Endothelial cell of umbilical vein (primary cell): Measurements from ENCODE around the gene RRM1. TPM values are rescaled to one million over a fixed set of nuclear protein-coding genes. Genes with fewer than 3 reads are reported as not detected.

Source experiments
- BruUV-seq: library from RNA; stranded (reverse); fragments of 400-500 nt; replicated peaks from 2 replicates; lab custom pipeline; 2021; lab: Mats Ljungman, UMichigan
- CTCF ChIA-PET: fragments of 300-600, 350-600 bp; sonication (Branson Sonifier 250); formaldehyde crosslinking; loops from one replicate; lab custom pipeline; 2021; ENCODE audit warnings: antibody characterized with exemption, inconsistent platforms; lab: Charles Lee
- POLR2A ChIA-PET: fragments of 300-600, 350-600 bp; sonication (Branson Sonifier 250); formaldehyde crosslinking; loops from one replicate; lab custom pipeline; 2021; ENCODE audit warnings: antibody characterized with exemption, inconsistent platforms; lab: Charles Lee
- DNase-seq: peaks from one replicate; pipeline ENCODE4 v3.0.0-alpha.2; 2011; ENCODE audit warnings: low read depth, low spot score
- FAIRE-seq: peaks from 2 replicates; lab custom pipeline; 2011; peaks lifted over from hg19 to GRCh38; lab: Jason Lieb, UNC
- H2AFZ ChIP-seq: 2 replicates; pipeline ENCODE4 v1.6.0; 2012; ENCODE audit warnings: low read depth, low read length, control low read depth, inconsistent platforms
- H3K27ac ChIP-seq: 2 replicates; pipeline ENCODE4 v1.5.1; 2011; ENCODE audit warnings: low read depth, mild to moderate bottlenecking, control low read depth, low read length, moderate library complexity; ENCODE audit not compliant: insufficient read depth
- H3K27me3 ChIP-seq, 2 experiments: 2 replicates each; pipeline versions ENCODE4 v1.6.0 to v1.6.1; 2011; ENCODE audit warnings: low read length in 2 of 2, mixed read lengths in 1 of 2; ENCODE audit not compliant: control insufficient read depth in 2 of 2, insufficient read depth in 2 of 2
- H3K36me3 ChIP-seq, 2 experiments: 2 replicates in 1 of 2; 3 replicates in 1 of 2; pipeline ENCODE4 v1.5.1; 2011; ENCODE audit warnings: low read length in 2 of 2, mild to moderate bottlenecking in 1 of 2, moderate library complexity in 1 of 2; ENCODE audit not compliant: control insufficient read depth in 2 of 2, insufficient read depth in 2 of 2; ENCODE audit errors: extremely low read depth in 1 of 2
- H3K4me1 ChIP-seq: 3 replicates; pipeline ENCODE4 v1.5.1; 2011; ENCODE audit warnings: mild to moderate bottlenecking, low read length; ENCODE audit not compliant: control insufficient read depth, insufficient read depth; ENCODE audit errors: extremely low read depth
- H3K4me2 ChIP-seq: 2 replicates; pipeline ENCODE4 v1.6.1; 2011; ENCODE audit warnings: low read length, control low read depth, mixed read lengths; ENCODE audit not compliant: insufficient read depth
- H3K4me3 ChIP-seq, 3 experiments: fragments of 200-600 bp in 1 of 3; sonication (generic), shearing (Covaris generic) in 1 of 3; replicated peaks in 1 of 3; 2 replicates each; pipeline ENCODE4 v1.5.1; 2011 to 2016; ENCODE audit warnings: control low read depth in 3 of 3, low read length in 3 of 3, mild to moderate bottlenecking in 2 of 3, inconsistent platforms in 1 of 3, low read depth in 1 of 3, moderate library complexity in 1 of 3; ENCODE audit not compliant: insufficient read depth in 1 of 3
- H3K79me2 ChIP-seq: 2 replicates; pipeline ENCODE4 v1.6.0; 2012; ENCODE audit warnings: low read length, inconsistent platforms; ENCODE audit not compliant: control insufficient read depth, insufficient read depth
- H3K9ac ChIP-seq: replicated peaks from 2 replicates; pipeline ENCODE3; 2011; ENCODE audit warnings: low read length, control low read depth; ENCODE audit not compliant: insufficient read depth; ENCODE audit errors: extremely low read depth
- H3K9me1 ChIP-seq: replicated peaks from 3 replicates; pipeline ENCODE4 v1.6.0; 2011; ENCODE audit warnings: mild to moderate bottlenecking, low read length; ENCODE audit not compliant: control insufficient read depth, insufficient read depth; ENCODE audit errors: extremely low read depth
- H3K9me3 ChIP-seq: replicated peaks from 2 replicates; pipeline ENCODE4 v1.5.1; 2012; ENCODE audit warnings: low read length, inconsistent platforms; ENCODE audit not compliant: control insufficient read depth, insufficient read depth
- H4K20me1 ChIP-seq: replicated peaks from 2 replicates; pipeline ENCODE3; 2011; ENCODE audit warnings: mild to moderate bottlenecking, low read length; ENCODE audit not compliant: control insufficient read depth, insufficient read depth; ENCODE audit errors: extremely low read depth
- CTCF ChIP-seq, 2 donors: IDR thresholded peaks; 1 replicate in 1 of 2; 2 replicates in 1 of 2; pipeline ENCODE4 v1.5.1; 2011; ENCODE audit warnings: low read length in 2 of 2, mild to moderate bottlenecking in 2 of 2, moderate library complexity in 2 of 2, control low read depth in 1 of 2, inconsistent platforms in 1 of 2, low read depth in 1 of 2; ENCODE audit not compliant: insufficient read depth in 1 of 2; ENCODE audit errors: extremely low read depth in 1 of 2
- EZH2 ChIP-seq: IDR thresholded peaks from 2 replicates; pipeline ENCODE4 v1.6.1; 2012; ENCODE audit warnings: borderline replicate concordance, low read depth, mild to moderate bottlenecking, moderate library complexity, low read length, inconsistent platforms; ENCODE audit not compliant: severe bottlenecking
- FOS ChIP-seq: IDR thresholded peaks from 2 replicates; pipeline ENCODE4 v1.6.1; 2011; ENCODE audit warnings: mild to moderate bottlenecking, low read length, moderate library complexity, borderline replicate concordance; ENCODE audit not compliant: insufficient read depth
- GATA2 ChIP-seq: IDR thresholded peaks from 2 replicates; pipeline ENCODE4 v1.7.0; 2011; ENCODE audit warnings: low read depth, mild to moderate bottlenecking, moderate library complexity, mixed read lengths, low read length; ENCODE audit not compliant: insufficient read length, insufficient read depth
- JUN ChIP-seq: IDR thresholded peaks from 2 replicates; pipeline ENCODE4 v1.6.1; 2011; ENCODE audit warnings: borderline replicate concordance, low read depth; ENCODE audit not compliant: insufficient read length, insufficient read depth
- MYC ChIP-seq: IDR thresholded peaks from one replicate; pipeline ENCODE4 v1.6.1; 2011; ENCODE audit warnings: mild to moderate bottlenecking, low read depth, low read length
- POLR2A ChIP-seq: IDR thresholded peaks from 2 replicates; pipeline ENCODE4 v1.6.1; 2012; ENCODE audit warnings: low read depth, mild to moderate bottlenecking, control low read depth, low read length
- POLR2AphosphoS5 ChIP-seq: IDR thresholded peaks from 2 replicates; pipeline ENCODE4 v1.6.1; 2012; ENCODE audit warnings: low read depth, mild to moderate bottlenecking, control low read depth, low read length, moderate library complexity; ENCODE audit not compliant: insufficient read depth
- dilution Hi-C: fragments of 300-500 bp; cut with MboI; formaldehyde crosslinking; loops from one replicate; pipeline ENCODE4 v1.15.0; 2019; ENCODE audit warnings: low sequenced_read_pairs; ENCODE audit not compliant: extremely low pct_ligation_motif_present
- intact Hi-C: fragments of 100-400 bp; cut with micrococcal nuclease; formaldehyde crosslinking; loops from one replicate; pipeline ENCODE4 v1.10.0; 2022
- polyA plus RNA-seq, 4 experiments: library from polyadenylated mRNA; depleted of rRNA in 3 of 4; stranded (reverse) in 3 of 4; unstranded in 1 of 4; fragments of >200 nt; gene quantifications; 2 replicates each; pipeline versions ENCODE4 v1.2.1 to v1.2.3, GENCODE V29; 2011 to 2012; ENCODE audit warnings: missing spikeins in 1 of 4
- total RNA-seq: library from RNA; stranded (reverse); gene quantifications from 2 replicates; pipeline ENCODE4 v1.2.3, GENCODE V29; 2021
- TF ChIP-seq, protein P1 (sequence below): IDR thresholded peaks from 2 replicates; pipeline ENCODE4 v1.6.1; 2011; ENCODE audit not compliant: insufficient read depth, insufficient read length

RRM1 gene
- total and polyA plus RNA-seq, 2 donors (not counting 3 experiments of a cell fraction or from before 2014, with no cell fraction given) = 55.3 to 112 TPM

DNA sequence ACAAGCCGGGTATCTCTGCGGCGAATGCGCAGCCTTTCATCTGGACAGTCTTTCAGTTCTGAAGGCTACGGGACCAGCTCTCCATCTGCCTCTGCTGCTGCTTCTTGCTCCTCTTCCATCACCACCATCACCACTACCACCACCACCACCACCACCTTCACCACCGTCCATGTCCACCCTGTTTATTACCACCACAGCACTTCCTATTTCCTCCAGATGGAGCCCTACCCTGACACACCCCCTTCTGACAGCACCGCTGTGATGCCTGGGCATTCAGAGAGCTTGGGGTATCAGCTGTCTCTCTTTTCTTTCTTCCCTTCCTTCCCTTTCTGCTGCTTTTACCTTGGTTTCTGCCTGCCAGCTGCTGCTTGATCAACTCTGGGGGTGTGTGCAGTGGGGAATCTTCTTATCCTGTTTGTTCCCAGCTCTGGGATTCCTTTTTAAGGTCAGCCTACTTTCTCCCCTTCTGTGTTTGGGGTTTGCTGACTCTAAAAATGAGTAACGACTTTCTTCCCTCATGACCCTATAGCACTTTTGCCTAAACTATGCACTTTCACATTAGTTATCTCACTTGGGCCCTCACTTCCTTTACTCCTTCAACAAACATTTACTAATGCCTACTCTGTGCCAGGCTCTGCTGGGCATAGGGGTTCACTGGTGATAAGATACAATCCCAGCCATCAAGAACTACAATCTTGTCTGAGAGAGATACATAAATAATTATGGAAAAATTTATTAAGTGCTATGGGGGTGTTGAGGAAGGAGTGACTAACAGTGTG is 7.8 kb upstream of the RRM1 start:
- Histone ChIP-seq H2AFZ (no peak overlapping the region), H3K36me3 (peaks cover 0 to 11% of the 10 kb centered on the region in 2 experiments), H3K4me2 (no peak overlapping the region), H3K27ac (no peak overlapping the region), H3K27me3 (no peaks in the 10 kb centered on the region), H3K79me2 (no peaks in the 10 kb centered on the region), H4K20me1 (no peaks in the 10 kb centered on the region), H3K9ac (no peak overlapping the region), H3K4me1 (no peaks in the 10 kb centered on the region), H3K9me1 (no peaks in the 10 kb centered on the region), H3K4me3 (no peak overlapping the region), H3K9me3 (no peaks in the 10 kb centered on the region)
- intact Hi-C loops = no loop called here
- POLR2A ChIA-PET = no interaction called here
- no peak for FAIRE-seq
- no peak for DNase-seq
- TF ChIP-seq POLR2A = no peak
- no peak for TF ChIP-seq MYC
- TF ChIP-seq, protein P1, sequence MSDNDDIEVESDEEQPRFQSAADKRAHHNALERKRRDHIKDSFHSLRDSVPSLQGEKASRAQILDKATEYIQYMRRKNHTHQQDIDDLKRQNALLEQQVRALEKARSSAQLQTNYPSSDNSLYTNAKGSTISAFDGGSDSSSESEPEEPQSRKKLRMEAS = no peak
- TF ChIP-seq FOS = no peak
- TF ChIP-seq JUN = no peak
- no peak for TF ChIP-seq GATA2
- no peak for TF ChIP-seq CTCF (IDR thresholded peaks at IDR 0.05; ENCODE audit: extremely low read depth in 1 of 2, insufficient read depth in 1 of 2, low read depth in 1 of 2, low read length in 2 of 2)
- no peak for TF ChIP-seq POLR2AphosphoS5
- no peak for TF ChIP-seq EZH2
- dilution Hi-C loops = no loop called here
- CTCF ChIA-PET = interaction anchor here (1.3 to 1.8 kb wide), 3 partner anchors 232 to 237 kb away, joined by 4 to 6 read pairs (median 5); partner anchors contain the start of gene STIM1
- no TSS peak for BruUV-seq
